ENCODE measurements around the gene AFG1L. TPM values are rescaled to one million over a fixed set of nuclear protein-coding genes. Genes with fewer than 3 reads are reported as not detected.
A peak's percentile ranks its signal among the peaks of the same experiment; 100 is the strongest.

AFG1L gene
- total and polyA plus RNA-seq, 7 donors = 2.1 to 6.9 (median 3.5) TPM

GRCh38 chr6:108482559-108482958 is 187.7 kb downstream of the AFG1L start:
- WGBS, 2 donors = 80 to 91% methylated on average over 2 of the region's 2 CpGs
- no peaks in the 10 kb centered on the region for H3K27me3 ChIP-seq
- no peaks in the 10 kb centered on the region for H3K4me1 ChIP-seq
- TF ChIP-seq POLR2AphosphoS5 (IDR thresholded peaks at IDR 0.05) (no peak), EP300 (IDR thresholded peaks at IDR 0.05) (no peak), POLR2A (IDR thresholded peaks at IDR 0.05) (no peak), CTCF (IDR thresholded peaks at IDR 0.05) (no peak)
- intact Hi-C loops (cut with DNase I) = no loop called here
- peaks cover 0 to 4% (median 0%) of the 10 kb centered on the region in 4 donors for H3K36me3 ChIP-seq
- H3K9me3 ChIP-seq = no peaks in the 10 kb centered on the region
- no peak for DNase-seq
- H3K27ac ChIP-seq = no peak overlapping the region
- no peak overlapping the region for H3K4me3 ChIP-seq

- H3K36me3 ChIP-seq = peaks cover 0 to 4% (median 0%) of the 10 kb centered on the region in 4 donors
- no peaks in the 10 kb centered on the region for H3K27me3 ChIP-seq
- DNase-seq = no peak
- H3K27ac ChIP-seq = no peak overlapping the region
- 94 to 95% methylated on average over 1 of the region's 1 CpG for WGBS, 2 donors
- H3K4me3 ChIP-seq = no peak overlapping the region
- TF ChIP-seq POLR2AphosphoS5 (IDR thresholded peaks at IDR 0.05) = no peak
- TF ChIP-seq EP300 (IDR thresholded peaks at IDR 0.05) = no peak
- no peak for TF ChIP-seq CTCF (IDR thresholded peaks at IDR 0.05)
- no peak for TF ChIP-seq POLR2A (IDR thresholded peaks at IDR 0.05)
- no peaks in the 10 kb centered on the region for H3K9me3 ChIP-seq
- H3K4me1 ChIP-seq = no peaks in the 10 kb centered on the region
- intact Hi-C loops (cut with DNase I) = no loop called here
These were observed 189.2 kb downstream of the AFG1L start for GRCh38 chr6:108484016-108484415.

- intact Hi-C loops (cut with DNase I) = loop anchor here (10.0 kb wide), 1 partner anchor 375 kb away; no protein-coding TSS in a partner anchor
- Histone ChIP-seq H3K9me3 (no peaks in the 10 kb centered on the region), H3K4me1 (no peaks in the 10 kb centered on the region), H3K27me3 (no peaks in the 10 kb centered on the region), H3K27ac (no peak overlapping the region), H3K4me3 (no peak overlapping the region), H3K36me3 (no peaks in the 10 kb centered on the region)
- no peak for DNase-seq
- TF ChIP-seq POLR2A (IDR thresholded peaks at IDR 0.05) = no peak
- no peak for TF ChIP-seq POLR2AphosphoS5 (IDR thresholded peaks at IDR 0.05)
- TF ChIP-seq CTCF (IDR thresholded peaks at IDR 0.05) = no peak
- no peak for TF ChIP-seq EP300 (IDR thresholded peaks at IDR 0.05)
- WGBS, 2 donors = 91 to 97% methylated on average over 5 of the region's 5 CpGs
These were observed 194.8 kb downstream of the AFG1L start for GRCh38 chr6:108489699-108490098.

- Histone ChIP-seq H3K36me3 (no peaks in the 10 kb centered on the region), H3K27me3 (no peaks in the 10 kb centered on the region), H3K4me3 (no peak overlapping the region), H3K4me1 (no peaks in the 10 kb centered on the region), H3K27ac (no peak overlapping the region), H3K9me3 (no peaks in the 10 kb centered on the region)
- intact Hi-C loops (cut with DNase I) = loop anchor here (10.0 kb wide), 1 partner anchor 377 kb away; no protein-coding TSS in a partner anchor
- no peak for DNase-seq
- peak in 2 of 4 experiments; percentile 34 to 44 for TF ChIP-seq CTCF (IDR thresholded peaks at IDR 0.05)
- no peak for TF ChIP-seq POLR2A (IDR thresholded peaks at IDR 0.05)
These were observed 197.4 kb downstream of the AFG1L start for GRCh38 chr6:108492131-108492766.

GRCh38 chr6:108494434-108494833 is 199.6 kb downstream of the AFG1L start:
- WGBS, 2 donors = 86 to 91% methylated on average over 2 of the region's 2 CpGs
- Histone ChIP-seq H3K27ac (no peak overlapping the region), H3K4me1 (no peaks in the 10 kb centered on the region), H3K36me3 (no peaks in the 10 kb centered on the region), H3K4me3 (no peak overlapping the region), H3K27me3 (no peaks in the 10 kb centered on the region), H3K9me3 (no peaks in the 10 kb centered on the region)
- DNase-seq = no peak
- intact Hi-C loops (cut with DNase I) = loop anchor here (10.0 kb wide), 1 partner anchor 380 kb away; no protein-coding TSS in a partner anchor
- no peak for TF ChIP-seq POLR2A (IDR thresholded peaks at IDR 0.05)
- no peak for TF ChIP-seq POLR2AphosphoS5 (IDR thresholded peaks at IDR 0.05)
- no peak for TF ChIP-seq CTCF (IDR thresholded peaks at IDR 0.05)
- TF ChIP-seq EP300 (IDR thresholded peaks at IDR 0.05) = no peak
